Measurements from ENCODE around the gene NAALADL2.

GRCh38 chr3:175737646-175738572 is 878.8 kb downstream of the NAALADL2 start:
- TF ChIP-seq CTCF (IDR thresholded peaks at IDR 0.05), result no peak
- no peak for TF ChIP-seq REST (IDR thresholded peaks at IDR 0.05; ENCODE audit: insufficient read depth in 1 of 2, low read depth in 2 of 2, low read length in 1 of 2)
- no peak for TF ChIP-seq POLR2AphosphoS5 (IDR thresholded peaks at IDR 0.05; ENCODE audit: low read depth, low read length)
- TF ChIP-seq SIN3A (IDR thresholded peaks at IDR 0.05; ENCODE audit: borderline replicate concordance, insufficient read depth, low read depth, low read length), result no peak
